Nephron progenitor cell (in vitro differentiated cells): ENCODE measurements around the gene LDLRAD4.

Experiments
- DNase-seq: peaks from one replicate; pipeline ENCODE4 v3.0.0; 2021
- H3K27ac Mint-ChIP-seq: 2 replicates; pipeline ENCODE4 v1.8.0; 2021; ENCODE audit warnings: mild to moderate bottlenecking, moderate library complexity, mixed read lengths
- H3K27me3 Mint-ChIP-seq: 2 replicates; pipeline ENCODE4 v1.8.0; 2021; ENCODE audit warnings: mild to moderate bottlenecking, low read depth, mixed read lengths; ENCODE audit not compliant: poor library complexity
- H3K36me3 Mint-ChIP-seq: 2 replicates; pipeline ENCODE4 v1.8.0; 2021; ENCODE audit warnings: low read depth, mixed read lengths
- H3K4me1 Mint-ChIP-seq: 2 replicates; pipeline ENCODE4 v1.8.0; 2021; ENCODE audit warnings: mixed read lengths
- H3K4me3 Mint-ChIP-seq: 2 replicates; pipeline ENCODE4 v1.8.0; 2021; ENCODE audit warnings: mild to moderate bottlenecking, moderate library complexity, mixed read lengths
- H3K9me3 Mint-ChIP-seq: 2 replicates; pipeline ENCODE4 v1.8.0; 2021; ENCODE audit warnings: mild to moderate bottlenecking, moderate library complexity, mixed read lengths
- TF ChIP-seq, protein P1 (sequence below): fragments of 200-600 bp; sonication (generic); IDR thresholded peaks from 2 replicates; pipeline ENCODE4 v1.5.0; 2021; ENCODE audit warnings: antibody characterized with exemption

LDLRAD4 gene

DNA sequence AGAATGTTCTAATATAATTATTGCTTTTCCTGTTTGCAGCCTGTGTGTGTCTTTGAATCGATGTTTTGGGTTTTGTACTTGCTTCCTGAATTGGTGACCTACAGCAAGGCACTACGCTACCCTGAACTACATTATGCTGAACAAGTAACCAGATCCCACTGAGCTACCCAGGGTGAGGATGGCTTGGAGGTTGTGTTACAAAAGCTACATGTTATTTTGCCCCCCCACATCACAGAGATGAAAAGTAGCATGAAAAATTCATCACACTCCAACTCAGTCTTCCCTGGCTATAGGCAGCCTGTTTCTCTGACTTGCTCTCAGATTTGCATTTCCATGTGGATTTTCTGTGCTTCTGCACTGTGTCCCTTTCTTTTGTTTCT, 162.1 kb downstream of the LDLRAD4 start:
- Mint-ChIP-seq H3K4me1 (peaks cover 50% of the 10 kb centered on the region), H3K4me3 (no peak overlapping the region), H3K36me3 (no peaks in the 10 kb centered on the region), H3K9me3 (no peaks in the 10 kb centered on the region), H3K27me3 (peaks cover 3% of the 10 kb centered on the region), H3K27ac (peak overlapping the region; percentile 45)
- TF ChIP-seq, protein P1, sequence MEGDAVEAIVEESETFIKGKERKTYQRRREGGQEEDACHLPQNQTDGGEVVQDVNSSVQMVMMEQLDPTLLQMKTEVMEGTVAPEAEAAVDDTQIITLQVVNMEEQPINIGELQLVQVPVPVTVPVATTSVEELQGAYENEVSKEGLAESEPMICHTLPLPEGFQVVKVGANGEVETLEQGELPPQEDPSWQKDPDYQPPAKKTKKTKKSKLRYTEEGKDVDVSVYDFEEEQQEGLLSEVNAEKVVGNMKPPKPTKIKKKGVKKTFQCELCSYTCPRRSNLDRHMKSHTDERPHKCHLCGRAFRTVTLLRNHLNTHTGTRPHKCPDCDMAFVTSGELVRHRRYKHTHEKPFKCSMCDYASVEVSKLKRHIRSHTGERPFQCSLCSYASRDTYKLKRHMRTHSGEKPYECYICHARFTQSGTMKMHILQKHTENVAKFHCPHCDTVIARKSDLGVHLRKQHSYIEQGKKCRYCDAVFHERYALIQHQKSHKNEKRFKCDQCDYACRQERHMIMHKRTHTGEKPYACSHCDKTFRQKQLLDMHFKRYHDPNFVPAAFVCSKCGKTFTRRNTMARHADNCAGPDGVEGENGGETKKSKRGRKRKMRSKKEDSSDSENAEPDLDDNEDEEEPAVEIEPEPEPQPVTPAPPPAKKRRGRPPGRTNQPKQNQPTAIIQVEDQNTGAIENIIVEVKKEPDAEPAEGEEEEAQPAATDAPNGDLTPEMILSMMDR: no peak
- no peak for DNase-seq

DNA sequence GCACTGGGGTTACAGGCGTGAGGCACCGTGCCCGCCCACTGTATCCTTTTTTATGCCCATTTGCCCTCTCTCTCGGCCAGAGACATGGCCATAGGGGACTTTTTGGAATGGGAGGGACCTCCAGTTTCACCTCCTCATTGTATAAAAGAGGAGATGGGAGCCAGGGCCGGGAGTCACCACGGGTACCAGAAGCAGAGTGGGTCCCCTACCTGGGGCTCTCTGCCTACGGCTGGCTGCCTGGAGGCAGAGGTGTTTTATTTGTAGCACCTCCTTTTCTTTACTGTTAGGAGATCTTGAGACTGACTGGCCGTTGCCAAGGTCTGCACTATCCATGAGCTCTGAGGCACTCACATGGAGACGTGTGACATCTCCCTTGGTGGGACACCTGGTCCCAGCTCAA, 162.8 kb downstream of the LDLRAD4 start:
- no peaks in the 10 kb centered on the region for H3K9me3 Mint-ChIP-seq
- TF ChIP-seq, protein P1: no peak
- DNase-seq: no peak
- no peak overlapping the region for H3K4me3 Mint-ChIP-seq
- peaks cover 3% of the 10 kb centered on the region for H3K27me3 Mint-ChIP-seq
- no peaks in the 10 kb centered on the region for H3K36me3 Mint-ChIP-seq
- H3K27ac Mint-ChIP-seq: no peak overlapping the region
- peaks cover 46% of the 10 kb centered on the region for H3K4me1 Mint-ChIP-seq

DNA sequence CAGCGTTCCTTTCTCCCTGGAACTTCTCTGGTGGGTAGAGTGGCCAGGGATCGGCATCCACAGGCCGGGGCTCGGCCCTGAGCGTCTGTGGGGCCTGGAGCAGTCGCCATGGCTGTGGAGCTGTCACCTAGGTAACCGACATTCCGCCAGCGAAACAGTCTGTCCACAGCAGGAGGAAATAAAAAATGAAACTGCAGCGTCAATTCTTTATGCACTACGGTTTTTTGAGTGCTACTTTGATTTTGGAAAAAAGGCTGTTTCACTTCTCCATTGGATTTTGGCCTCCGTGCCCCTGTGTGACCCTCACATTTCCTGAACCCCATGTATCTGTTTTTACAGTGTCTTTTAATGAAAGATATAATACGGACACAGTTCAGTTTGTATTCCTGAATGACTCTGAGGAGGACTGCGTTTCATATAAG, 163.4 kb downstream of the LDLRAD4 start:
- Mint-ChIP-seq H3K27me3 (peaks cover 6% of the 10 kb centered on the region), H3K9me3 (no peaks in the 10 kb centered on the region), H3K36me3 (no peaks in the 10 kb centered on the region), H3K4me3 (no peak overlapping the region), H3K27ac (no peak overlapping the region), H3K4me1 (peaks cover 46% of the 10 kb centered on the region)
- DNase-seq: peak; percentile 30
- TF ChIP-seq, protein P1: no peak

DNA sequence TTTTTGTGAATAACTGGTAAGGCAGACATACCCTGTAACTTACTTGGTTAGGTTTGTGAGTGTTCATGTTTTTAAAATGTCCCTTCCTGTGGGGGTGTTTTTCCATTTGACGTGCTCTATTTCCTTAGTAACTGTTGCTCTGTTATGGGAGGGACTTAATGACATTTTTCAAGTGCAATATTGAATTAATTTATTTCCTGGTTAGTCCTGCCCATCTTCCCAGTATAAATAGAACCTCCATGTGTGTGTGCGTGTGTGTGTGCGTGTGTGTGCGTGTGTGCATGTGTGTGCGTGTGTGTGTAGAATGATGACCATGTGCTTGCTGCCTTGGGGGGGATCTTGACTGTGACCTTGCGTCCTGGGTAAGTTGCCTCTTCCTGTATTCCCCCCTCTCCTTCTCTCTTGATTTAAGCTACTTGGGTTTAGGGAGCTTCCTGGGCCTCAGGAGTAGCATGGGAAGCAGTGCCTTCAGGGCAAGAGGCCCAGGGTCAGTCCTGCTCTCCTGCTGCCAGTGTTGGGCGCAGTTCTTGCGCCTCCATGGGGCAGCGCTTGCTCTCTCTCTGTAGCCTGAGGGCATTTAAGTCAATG, 163.9 kb downstream of the LDLRAD4 start:
- DNase-seq: no peak
- H3K4me1 Mint-ChIP-seq: peaks cover 44% of the 10 kb centered on the region
- H3K4me3 Mint-ChIP-seq: no peak overlapping the region
- peaks cover 6% of the 10 kb centered on the region for H3K27me3 Mint-ChIP-seq
- TF ChIP-seq, protein P1: no peak
- H3K27ac Mint-ChIP-seq: peak overlapping the region; percentile 45
- H3K9me3 Mint-ChIP-seq: no peaks in the 10 kb centered on the region
- H3K36me3 Mint-ChIP-seq: no peaks in the 10 kb centered on the region

DNA sequence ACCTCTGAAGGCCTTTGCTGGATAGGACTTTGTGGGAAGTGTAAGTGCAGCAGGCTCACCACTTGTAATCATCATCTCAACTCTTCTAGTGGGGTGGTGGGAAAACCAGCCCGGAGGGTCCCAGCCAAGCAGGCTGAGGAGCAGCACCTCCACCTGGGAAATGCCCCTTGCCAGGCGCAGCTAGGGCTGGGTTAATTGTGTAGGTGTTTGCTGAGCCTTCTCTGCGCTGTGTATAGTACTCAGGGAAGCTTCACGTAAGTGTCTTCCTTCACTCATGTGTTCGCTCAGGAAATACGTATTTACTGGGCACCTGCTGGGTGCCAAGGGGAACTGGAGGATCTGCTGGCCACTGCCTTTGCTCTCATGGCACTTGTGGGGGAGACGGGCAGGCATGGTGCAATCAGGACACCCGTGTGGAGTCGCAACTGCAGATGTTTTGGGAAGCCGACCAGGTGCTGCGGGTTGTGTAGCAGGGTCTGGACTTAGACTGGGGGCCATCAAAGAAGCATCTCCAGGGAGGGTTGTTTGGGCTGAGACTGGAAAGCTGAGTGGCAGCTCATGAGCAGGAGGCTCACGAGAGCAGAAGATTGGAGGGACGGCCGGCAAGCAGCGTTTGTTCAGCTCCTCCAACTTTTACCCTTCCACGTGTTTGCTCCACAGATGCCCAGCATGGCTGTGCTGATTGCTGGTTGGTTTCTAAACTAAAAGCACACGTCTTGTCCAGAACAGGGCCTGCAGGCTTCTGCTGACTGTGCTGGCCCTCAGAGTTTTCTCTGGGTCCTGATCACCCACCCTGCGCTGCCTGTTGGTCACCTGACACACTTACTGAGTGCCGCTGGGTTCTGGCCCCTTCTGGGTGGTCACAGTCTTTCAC, 164.6 kb downstream of the LDLRAD4 start:
- DNase-seq: no peak
- Mint-ChIP-seq H3K4me1 (peaks cover 46% of the 10 kb centered on the region), H3K27ac (peak overlapping the region; percentile 45)

More for the DNA sequence above, 164.6 kb downstream of the LDLRAD4 start:
- TF ChIP-seq, protein P1: no peak
- H3K4me3 Mint-ChIP-seq: no peak overlapping the region
- peaks cover 6% of the 10 kb centered on the region for H3K27me3 Mint-ChIP-seq
- H3K36me3 Mint-ChIP-seq: no peaks in the 10 kb centered on the region
- H3K9me3 Mint-ChIP-seq: no peaks in the 10 kb centered on the region
